ENCODE data around the gene PICK1.

DNA sequence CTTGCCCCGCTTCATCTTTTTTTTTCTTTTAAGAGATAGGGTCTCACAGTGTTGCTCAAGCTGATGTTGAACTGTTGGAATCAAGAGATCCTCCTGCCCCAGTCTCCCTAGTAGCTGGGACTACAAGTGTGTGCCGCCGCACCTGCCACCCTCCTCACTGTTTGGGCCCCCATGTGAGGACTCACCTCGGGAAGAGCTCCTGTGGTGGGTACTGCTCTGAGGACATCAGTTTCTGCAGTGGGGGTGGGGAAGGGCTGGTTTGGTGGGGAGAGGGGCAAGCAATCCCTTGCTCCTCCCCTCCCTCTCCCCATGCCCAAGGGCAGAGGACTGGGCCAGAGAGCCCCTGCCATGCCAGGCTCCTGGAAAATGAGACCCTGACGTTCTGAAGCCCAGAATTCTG, 28.3 kb downstream of the PICK1 start:
- TF ChIP-seq MAX (IDR thresholded peaks at IDR 0.05; ENCODE audit: low read depth, low read length) (no peak), CTCF (IDR thresholded peaks at IDR 0.05; ENCODE audit: low read depth, low read length) (no peak)

All from NB4 (cell line).